Hepatocyte (in vitro differentiated cells): ENCODE measurements around the gene PIRT.

Experiments used
- EZH2 ChIP-seq: fragments of 200-600 bp; sonication (generic); IDR thresholded peaks from 2 replicates; pipeline ENCODE4 v1.6.1; 2016; ENCODE audit warnings: antibody characterized with exemption, mild to moderate bottlenecking, borderline replicate concordance
- EZH2phosphoT487 ChIP-seq: fragments of 200-600 bp; sonication (generic); IDR thresholded peaks from one replicate; pipeline ENCODE4 v1.6.1; 2018; ENCODE audit warnings: antibody characterized with exemption, mild to moderate bottlenecking, low read depth, moderate library complexity; ENCODE audit not compliant: unreplicated experiment, severe bottlenecking
- TF ChIP-seq, protein P1 (sequence below): fragments of 200-600 bp; sonication (generic); IDR thresholded peaks from 2 replicates; pipeline ENCODE4 v1.5.1; 2016; ENCODE audit warnings: antibody characterized with exemption, mild to moderate bottlenecking; ENCODE audit not compliant: poor library complexity

DNA sequence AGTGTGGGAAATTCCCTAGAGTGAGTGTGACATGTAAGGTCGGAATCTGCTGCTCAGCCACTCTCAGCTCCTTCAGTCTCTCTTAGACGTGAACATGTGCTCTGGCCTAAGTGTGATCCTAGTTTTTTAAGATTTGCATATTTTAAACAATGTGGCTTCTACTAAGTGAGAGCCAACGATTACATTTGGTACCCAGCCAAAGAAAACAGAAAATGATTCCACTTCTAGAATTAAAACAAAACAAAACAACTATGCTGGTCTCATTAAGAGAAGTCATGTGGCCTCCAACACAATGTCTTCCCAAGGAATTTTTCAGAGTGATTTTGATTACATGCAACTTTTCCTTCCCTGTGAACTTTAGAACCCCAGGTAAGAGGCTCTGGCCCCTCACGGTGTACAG lies 44.1 kb downstream of the PIRT start:
- TF ChIP-seq, protein P1, sequence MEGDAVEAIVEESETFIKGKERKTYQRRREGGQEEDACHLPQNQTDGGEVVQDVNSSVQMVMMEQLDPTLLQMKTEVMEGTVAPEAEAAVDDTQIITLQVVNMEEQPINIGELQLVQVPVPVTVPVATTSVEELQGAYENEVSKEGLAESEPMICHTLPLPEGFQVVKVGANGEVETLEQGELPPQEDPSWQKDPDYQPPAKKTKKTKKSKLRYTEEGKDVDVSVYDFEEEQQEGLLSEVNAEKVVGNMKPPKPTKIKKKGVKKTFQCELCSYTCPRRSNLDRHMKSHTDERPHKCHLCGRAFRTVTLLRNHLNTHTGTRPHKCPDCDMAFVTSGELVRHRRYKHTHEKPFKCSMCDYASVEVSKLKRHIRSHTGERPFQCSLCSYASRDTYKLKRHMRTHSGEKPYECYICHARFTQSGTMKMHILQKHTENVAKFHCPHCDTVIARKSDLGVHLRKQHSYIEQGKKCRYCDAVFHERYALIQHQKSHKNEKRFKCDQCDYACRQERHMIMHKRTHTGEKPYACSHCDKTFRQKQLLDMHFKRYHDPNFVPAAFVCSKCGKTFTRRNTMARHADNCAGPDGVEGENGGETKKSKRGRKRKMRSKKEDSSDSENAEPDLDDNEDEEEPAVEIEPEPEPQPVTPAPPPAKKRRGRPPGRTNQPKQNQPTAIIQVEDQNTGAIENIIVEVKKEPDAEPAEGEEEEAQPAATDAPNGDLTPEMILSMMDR = no peak
- TF ChIP-seq EZH2 = no peak
- TF ChIP-seq EZH2phosphoT487 = no peak
